ENCODE measurements around the gene UBE2F.
"Not testable (repeated sequence)": the region's sequence is repeated elsewhere in the genome, so short reads cannot be mapped to it uniquely, and the experiment has no call there.

The UBE2F gene

DNA sequence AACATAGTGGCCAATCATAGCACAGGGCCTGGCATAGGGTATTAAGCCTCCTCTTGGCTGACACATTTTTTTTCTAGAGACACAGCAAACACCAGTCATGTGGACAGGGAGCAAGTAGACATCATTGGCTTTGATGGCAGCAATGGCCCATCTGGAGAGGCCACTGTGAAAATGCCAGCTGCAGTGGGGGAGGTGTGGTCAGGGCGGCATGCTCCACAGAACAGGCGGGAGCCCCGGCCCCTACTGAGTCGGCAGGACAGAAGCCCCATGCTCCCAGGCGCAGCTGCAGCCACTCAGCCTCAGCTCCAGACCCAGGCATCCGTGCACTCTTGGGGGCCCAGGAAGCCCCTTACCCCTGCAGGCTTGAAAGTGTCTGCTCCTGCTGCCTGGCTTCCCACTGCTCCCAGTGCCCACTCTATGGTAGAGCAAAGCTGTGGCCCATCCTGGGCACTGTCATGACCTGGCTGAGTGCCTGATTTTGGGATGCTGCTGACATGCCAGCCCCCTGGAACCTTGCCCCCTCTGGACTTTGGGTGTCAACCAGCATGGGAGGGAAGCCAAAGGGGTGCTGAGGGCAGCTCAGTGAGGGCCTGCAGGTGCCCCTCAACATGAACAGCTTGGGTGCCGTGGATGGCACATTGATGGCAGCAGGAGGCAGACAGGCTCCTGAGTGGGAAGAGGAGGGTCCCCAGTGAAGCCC is 23.3 kb upstream of the UBE2F start:
- no peak for FAIRE-seq
- no peak for DNase-seq (ENCODE audit: low spot score)

DNA sequence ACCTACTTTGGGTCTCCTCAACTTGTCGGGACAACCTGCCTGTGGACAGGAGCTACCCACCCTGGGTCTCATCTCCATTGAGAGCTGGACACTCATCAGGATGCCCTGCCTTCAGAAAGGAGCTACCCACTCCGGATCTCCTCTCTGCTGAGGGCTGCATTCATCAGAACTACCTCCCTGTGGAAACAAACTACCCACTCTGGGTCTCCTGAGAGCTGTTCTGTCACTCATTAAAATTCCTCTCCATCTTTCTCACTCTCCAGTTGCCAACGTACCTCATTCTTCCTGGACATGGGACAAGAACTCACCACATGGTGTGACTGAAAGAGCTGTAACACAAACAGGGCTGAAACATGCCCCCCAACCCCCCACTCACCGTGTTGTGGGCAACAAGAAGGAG is 22.5 kb upstream of the UBE2F start:
- DNase-seq (ENCODE audit: low spot score) (no peak), FAIRE-seq (no peak)

DNA sequence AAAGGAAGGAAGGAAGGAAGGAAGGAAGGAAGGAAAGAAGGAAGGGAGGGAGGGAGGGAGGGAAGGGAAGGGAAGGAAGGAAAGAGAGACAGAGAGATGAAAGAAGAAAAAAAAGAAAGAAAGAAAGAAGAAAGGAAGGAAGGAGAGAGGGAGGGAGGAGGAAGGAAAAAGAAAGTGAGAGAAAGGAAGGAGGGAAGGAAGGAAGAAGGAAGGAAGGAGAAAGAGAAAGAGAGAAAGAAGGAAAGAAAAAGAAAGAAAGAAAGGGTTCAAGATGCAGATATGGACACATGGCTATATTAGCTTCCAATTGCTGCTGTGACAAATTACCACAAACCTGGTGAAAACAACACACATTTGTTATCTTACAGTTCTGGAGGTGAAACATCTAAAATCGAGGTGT is 20.4 kb upstream of the UBE2F start:
- FAIRE-seq: no peak
- no peak for DNase-seq (ENCODE audit: low spot score)

DNA sequence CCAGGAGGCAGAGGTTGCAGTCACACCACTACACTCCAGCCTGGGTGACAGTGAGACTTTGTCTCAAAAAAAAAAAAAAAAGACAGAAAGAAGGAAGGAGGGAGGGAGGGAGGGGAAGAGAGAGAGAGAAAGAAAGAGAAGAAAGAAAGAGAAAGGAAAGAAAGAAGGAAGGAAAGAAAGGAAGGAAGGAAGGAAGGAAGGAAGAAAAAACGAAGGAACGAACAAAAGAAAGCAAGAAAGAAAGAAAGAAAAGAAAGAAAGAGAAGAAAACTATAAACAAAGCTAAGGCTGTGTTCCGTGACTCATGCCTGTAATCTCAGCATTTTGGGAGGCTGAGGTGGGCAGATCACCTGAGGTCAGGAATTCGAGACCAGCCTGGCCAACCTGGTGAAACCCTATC is 15.5 kb upstream of the UBE2F start:
- not testable (repeated sequence) for FAIRE-seq; DNase-seq (ENCODE audit: low spot score)

- no peak for FAIRE-seq
Observed at GRCh38 chr2:237951878-237952277, 14.9 kb upstream of the UBE2F start.

DNA sequence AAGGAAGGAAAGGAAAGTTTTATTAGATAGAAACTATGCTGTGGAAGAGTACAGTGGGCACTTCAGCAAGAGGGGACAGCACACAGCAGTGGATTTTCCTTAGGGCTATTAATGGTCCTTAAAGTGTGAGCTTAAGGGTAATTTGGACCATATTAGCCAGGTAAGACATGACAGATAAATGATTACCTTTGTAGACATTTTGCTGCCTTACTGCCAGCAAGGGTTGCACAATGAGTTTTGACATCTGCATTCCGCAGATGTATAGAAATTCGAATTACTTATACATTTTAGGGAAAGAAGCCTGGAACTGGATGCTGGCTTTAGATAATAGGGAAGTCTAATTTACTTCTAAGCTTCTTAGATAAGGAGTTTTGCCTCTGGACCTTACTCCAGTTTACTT is 14.0 kb upstream of the UBE2F start:
- DNase-seq (ENCODE audit: low spot score) (no peak), FAIRE-seq (no peak)

More at GRCh38 chr2:237951878-237952277, 14.9 kb upstream of the UBE2F start:
- no peak for DNase-seq (ENCODE audit: low spot score)

DNA sequence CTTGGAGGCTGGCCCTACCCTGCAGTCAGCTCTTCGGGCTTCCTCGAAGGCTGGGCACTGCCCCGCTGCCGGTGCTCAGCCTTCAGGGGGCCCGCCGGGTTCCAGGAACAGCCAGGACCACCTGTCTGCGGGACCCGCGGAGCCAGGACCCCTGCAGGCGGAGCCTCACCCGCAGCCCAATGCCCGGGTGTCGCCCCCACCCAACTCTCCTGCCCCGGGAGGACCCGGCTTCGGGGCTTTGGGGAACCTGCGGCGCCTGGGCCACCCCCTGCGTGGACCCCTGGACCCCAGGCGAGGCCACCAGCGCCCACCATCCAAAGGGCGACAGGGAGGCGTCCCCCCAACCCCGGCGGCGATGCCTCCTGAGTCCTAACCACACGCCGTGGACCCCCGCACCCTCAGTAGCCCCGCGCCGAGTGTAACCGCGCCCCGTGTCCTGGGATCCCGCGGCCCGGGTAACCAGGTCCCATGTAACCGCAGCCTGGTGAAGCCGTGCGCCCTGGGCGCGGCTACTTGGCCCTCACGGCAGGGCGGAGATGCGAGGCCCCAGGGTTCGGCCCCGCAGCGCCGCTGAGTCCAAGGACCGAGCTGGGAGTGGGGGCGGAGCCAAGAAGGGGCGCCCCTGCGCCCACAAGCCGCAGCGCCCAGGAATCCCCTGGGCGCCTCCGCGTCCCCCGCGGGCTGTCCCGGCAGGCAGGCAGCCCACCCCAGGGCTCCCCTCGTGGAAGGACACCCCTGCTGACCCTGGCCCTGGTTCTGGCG is 11.0 kb upstream of the UBE2F start:
- no peak for FAIRE-seq
- DNase-seq (ENCODE audit: low spot score): no peak

DNA sequence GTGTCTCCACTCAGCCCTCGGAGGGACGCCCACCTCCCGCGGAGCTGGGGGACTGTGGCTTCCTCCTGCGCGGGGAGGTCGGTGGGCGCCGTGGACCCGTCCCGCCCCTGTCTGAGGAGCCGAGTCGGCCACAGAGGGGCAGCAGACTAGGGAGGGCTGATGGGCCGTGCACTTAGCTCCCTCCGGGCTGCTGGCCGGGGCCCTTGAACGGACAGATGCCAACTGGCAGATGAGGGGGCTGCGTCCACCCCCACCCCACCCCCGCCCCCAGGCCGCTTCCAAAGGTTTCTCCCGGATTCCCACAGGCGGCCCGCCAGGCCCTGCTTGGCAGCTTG is 10.4 kb upstream of the UBE2F start:
- no peak for DNase-seq (ENCODE audit: low spot score)
- no peak for FAIRE-seq

- DNase-seq (ENCODE audit: low spot score): no peak
Observed at GRCh38 chr2:237961637-237962036, 5.2 kb upstream of the UBE2F start.

DNA sequence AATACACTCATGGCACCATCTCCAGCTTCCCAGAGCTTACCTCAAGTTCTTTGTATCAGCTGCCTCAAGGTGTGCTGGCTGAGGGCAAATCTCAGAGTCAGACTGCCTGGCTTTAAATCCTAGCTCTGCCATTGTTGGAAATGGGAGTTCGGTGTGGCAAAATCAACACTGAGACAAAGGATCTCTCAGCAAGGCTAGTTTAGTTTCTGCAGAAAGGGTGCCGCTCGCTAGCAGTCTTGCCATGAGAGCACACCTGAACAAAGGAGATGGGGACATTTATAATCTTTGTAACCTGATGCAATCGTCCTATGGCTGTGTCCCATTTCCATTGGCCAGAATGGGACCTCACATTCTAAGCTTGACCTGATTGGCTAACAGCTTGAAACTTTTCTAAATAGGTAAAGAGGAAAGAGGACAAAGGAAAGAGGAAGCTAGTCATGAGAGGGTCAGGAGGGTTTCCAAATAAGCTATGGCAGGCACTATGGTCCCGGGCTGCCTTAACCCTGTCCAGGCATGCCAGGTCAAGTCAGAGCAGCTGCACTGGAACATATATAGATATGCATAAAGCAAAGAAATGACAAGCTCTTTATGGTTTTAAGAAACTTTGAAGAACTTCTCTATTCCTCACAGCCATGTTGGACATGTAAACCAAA is 4.3 kb upstream of the UBE2F start:
- DNase-seq (ENCODE audit: low spot score): no peak
- FAIRE-seq: no peak

More at GRCh38 chr2:237961637-237962036, 5.2 kb upstream of the UBE2F start:
- FAIRE-seq: no peak

- not testable (repeated sequence) for FAIRE-seq; DNase-seq (ENCODE audit: low spot score)
Observed at GRCh38 chr2:237963490-237963991, 3.3 kb upstream of the UBE2F start.

GRCh38 chr2:237964194-237964577 is 2.6 kb upstream of the UBE2F start:
- no peak for DNase-seq (ENCODE audit: low spot score)
- FAIRE-seq: no peak

- DNase-seq (ENCODE audit: low spot score) (no peak), FAIRE-seq (no peak)
Observed at GRCh38 chr2:237964578-237965404, 2.0 kb upstream of the UBE2F start.

DNA sequence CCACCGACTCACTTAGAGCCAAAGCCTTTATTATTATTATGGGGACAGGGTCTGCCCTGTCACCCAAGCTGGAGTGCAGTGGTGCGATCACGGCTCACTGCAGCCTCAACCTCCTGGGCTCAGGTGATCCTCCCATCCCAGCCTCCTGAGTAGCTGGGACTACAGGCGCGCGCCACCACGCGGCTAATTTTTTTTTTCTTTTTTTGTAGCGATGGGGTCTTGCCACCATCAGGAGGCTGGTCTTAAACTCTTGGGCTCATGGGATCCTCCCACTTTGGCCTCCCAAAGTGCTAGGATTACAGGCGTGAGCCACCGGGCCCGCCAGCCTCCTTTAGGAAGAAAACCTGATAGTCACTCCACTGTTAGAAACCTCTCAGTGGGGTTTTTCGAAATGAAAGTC is 970 bp upstream of the UBE2F start:
- FAIRE-seq: not testable (repeated sequence)

DNA sequence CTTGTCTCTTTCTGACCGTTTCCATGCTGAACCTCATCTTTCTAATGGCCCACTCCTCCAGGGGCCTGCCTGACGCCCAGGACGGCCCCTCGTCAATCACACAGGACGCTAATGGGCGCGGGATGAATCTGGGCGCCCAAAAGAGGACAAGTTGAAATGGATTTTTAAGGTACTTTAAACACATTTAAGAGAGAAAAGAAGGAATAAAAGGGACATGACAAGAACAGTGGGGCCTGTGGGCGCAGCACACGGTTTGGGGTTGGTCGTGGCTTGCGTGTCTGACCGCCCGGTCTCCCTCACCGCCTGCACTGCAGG is 607 bp upstream of the UBE2F start:
- DNase-seq (ENCODE audit: low spot score) (no peak), FAIRE-seq (no peak)

More for the DNA sequence above, 970 bp upstream of the UBE2F start:
- not testable (repeated sequence) for DNase-seq (ENCODE audit: low spot score)

DNA sequence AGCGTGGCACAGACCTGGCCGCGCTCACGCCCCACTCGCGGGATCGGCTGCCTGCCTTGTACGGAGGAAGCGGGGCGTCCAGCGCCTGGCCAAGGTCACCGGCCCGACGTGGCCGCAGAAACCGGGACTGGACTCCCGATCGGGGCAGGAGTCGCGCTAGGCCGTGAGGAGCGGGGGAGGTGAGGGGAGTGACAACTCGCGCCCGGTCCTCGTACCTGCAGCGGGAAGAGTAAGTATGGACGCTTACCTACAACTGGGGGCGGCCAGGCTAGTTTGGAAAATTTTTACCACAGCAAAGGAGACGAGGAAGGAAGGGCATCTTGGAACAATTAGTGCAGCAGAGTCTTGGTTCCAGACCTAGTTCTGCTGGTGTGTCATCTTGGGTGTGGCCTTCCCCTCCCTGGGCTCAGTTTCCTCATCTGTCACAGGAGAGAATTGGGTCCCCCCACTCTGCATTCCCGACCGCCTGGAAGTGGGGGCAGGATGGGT is 693 bp downstream of the UBE2F start:
- DNase-seq (ENCODE audit: low spot score): peak; percentile 26
- no peak for FAIRE-seq

DNA sequence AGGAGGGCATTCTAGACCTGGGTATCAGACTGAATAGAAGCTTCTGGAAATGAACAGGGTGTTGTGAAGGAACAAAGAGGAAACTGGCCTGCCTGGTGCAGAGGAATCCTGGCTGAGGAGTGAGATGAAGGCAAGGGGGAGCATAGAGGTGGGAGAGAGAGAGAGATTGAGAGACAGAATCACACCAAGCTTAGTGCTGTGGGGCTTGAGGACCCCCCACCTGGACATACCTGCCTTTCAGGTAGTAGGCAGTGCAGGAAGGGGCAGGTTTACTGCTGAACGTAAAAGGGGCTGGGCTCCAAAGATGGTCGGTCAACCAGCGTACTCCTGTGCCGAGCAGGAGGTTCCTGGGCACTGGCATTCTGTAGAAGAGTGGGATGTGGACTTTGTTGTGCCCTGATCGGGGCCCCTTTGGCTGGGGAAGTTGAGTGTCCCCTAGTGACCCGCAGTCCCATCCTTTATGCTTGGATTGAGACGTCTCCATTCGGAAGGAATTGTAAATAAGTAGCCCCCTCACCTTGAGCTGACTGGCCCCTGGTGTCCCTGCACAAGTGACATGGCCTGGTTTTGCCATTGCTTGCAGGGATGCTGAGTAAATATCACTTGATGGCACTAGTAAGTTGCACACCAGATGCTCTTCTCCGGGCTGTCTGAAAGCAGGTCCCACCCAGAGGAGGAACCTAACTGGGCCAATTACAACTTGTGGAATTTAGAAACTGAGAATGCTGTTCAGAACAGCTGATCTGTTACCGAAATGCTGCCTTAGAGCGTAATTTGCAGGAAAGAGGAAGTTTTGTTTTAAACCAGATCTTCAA is 1.4 kb downstream of the UBE2F start:
- no peak for FAIRE-seq
- no peak for DNase-seq (ENCODE audit: low spot score)

- DNase-seq (ENCODE audit: low spot score) (no peak), FAIRE-seq (no peak)
Observed at GRCh38 chr2:237971661-237972060, 4.8 kb downstream of the UBE2F start.

- FAIRE-seq (no peak), DNase-seq (ENCODE audit: low spot score) (no peak)
Observed at GRCh38 chr2:237972211-237972610, 5.4 kb downstream of the UBE2F start.

- no peak for DNase-seq (ENCODE audit: low spot score)
- FAIRE-seq: no peak
Observed at GRCh38 chr2:237972936-237973335, 6.1 kb downstream of the UBE2F start.

GRCh38 chr2:237977380-237977779 is 10.6 kb downstream of the UBE2F start:
- DNase-seq (ENCODE audit: low spot score) (no peak), FAIRE-seq (no peak)
